ENCODE data around the gene FER1L5. TPM values are rescaled to one million over a fixed set of nuclear protein-coding genes. Genes with fewer than 3 reads are reported as not detected.

The FER1L5 gene
- total and polyA plus RNA-seq, 9 of the 15 experiments (the other 6 are each of a cell fraction or from before 2014, with no cell fraction given), result 0.01 TPM; not detected in 6

GRCh38 chr2:96753661-96754282 lies 111.2 kb downstream of the FER1L5 start:
- ATAC-seq (no peak), DNase-seq (ENCODE audit: extremely low read depth in 1 of 4, low spot score in 3 of 4) (no peak), FAIRE-seq (no peak)
- no peak overlapping the region for H3K4me2 ChIP-seq (ENCODE audit: insufficient read depth, low read length)
- H2AFZ ChIP-seq (ENCODE audit: low read depth, low read length), result no peak overlapping the region
- H3K9me1 ChIP-seq (ENCODE audit: control insufficient read depth, insufficient read depth, low read length), result no peaks in the 10 kb centered on the region
- in situ Hi-C loops (cut with MboI), result no loop called here
- CTCF ChIA-PET (ENCODE audit: low intra/inter-chr PET ratio), result no interaction called here
- TF ChIP-seq MTA2 (IDR thresholded peaks at IDR 0.05; ENCODE audit: low read depth) (no peak), POLR3G (IDR thresholded peaks at IDR 0.05; ENCODE audit: extremely low read depth, insufficient read length, insufficient replicate concordance) (no peak)
- no peaks in the 10 kb centered on the region for H3K9me3 ChIP-seq (replicated peaks; ENCODE audit: control insufficient read depth, insufficient read depth, low read depth, low read length)
- POLR2A ChIA-PET, result no interaction called here
- H3K36me3 ChIP-seq (ENCODE audit: control insufficient read depth, insufficient read depth, low read length), result no peaks in the 10 kb centered on the region
- H3K27me3 ChIP-seq (ENCODE audit: control insufficient read depth in 2 of 2, insufficient read depth in 2 of 2, low read length in 2 of 2), result 0 out of 5 replicates have a peak, but pooled peaks cover 0 to 4% of the 10 kb centered on the region in 2 experiments
- no peaks in the 10 kb centered on the region for H4K20me1 ChIP-seq (replicated peaks; ENCODE audit: control insufficient read depth, insufficient read depth, low read length)
- H3K4me3 ChIP-seq, result no peak overlapping the region
- no peaks in the 10 kb centered on the region for H3K79me2 ChIP-seq (ENCODE audit: control insufficient read depth, insufficient read depth, low read length)
- intact Hi-C loops (cut with micrococcal nuclease), result no loop called here
- H3K9ac ChIP-seq (ENCODE audit: insufficient read depth in 1 of 2, low read depth in 2 of 2, low read length in 2 of 2), result no peak overlapping the region
- BruUV-seq (replicated peaks), result no TSS peak
- H3K27ac ChIP-seq (ENCODE audit: extremely low read depth, low read depth, low read length), result no peak overlapping the region
- peaks cover 0 to 5% of the 10 kb centered on the region in 2 experiments; a peak in 1 of 5 replicates for H3K4me1 ChIP-seq (replicated peaks in 1 of 2; ENCODE audit: control insufficient read depth in 2 of 2, insufficient read depth in 2 of 2, low read length in 2 of 2)
- 13% methylated on average over 6 of the region's 7 CpGs for WGBS (ENCODE audit: insufficient coverage, low coverage, missing lambda C conversion rate)

DNA sequence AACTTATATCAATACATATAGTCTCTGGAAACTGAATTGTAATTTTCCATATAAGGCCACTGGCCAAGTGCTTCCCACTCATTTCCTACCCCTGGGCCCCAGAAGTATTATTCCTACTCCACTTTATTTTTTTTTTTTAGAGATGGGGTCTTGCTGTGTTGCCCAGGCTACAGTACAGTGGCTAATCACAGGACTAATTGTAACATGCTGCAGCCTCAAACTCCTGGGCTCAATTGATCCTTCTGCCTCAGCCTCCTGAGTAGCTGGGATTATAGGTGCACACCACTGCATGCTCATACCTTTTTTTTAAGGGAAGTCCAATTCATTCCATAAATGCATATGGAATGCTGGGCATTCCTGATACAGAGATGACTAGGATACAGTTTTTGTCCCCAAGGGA lies 111.8 kb downstream of the FER1L5 start:
- DNase-seq (ENCODE audit: extremely low read depth in 1 of 4, low spot score in 3 of 4) (no peak), ATAC-seq (no peak), FAIRE-seq (no peak)
- Histone ChIP-seq H3K79me2 (ENCODE audit: control insufficient read depth, insufficient read depth, low read length) (no peaks in the 10 kb centered on the region), H3K36me3 (ENCODE audit: control insufficient read depth, insufficient read depth, low read length) (no peaks in the 10 kb centered on the region), H3K27me3 (ENCODE audit: control insufficient read depth in 2 of 2, insufficient read depth in 2 of 2, low read length in 2 of 2) (0 out of 5 replicates have a peak, but pooled peaks cover 0 to 4% of the 10 kb centered on the region in 2 experiments), H2AFZ (ENCODE audit: low read depth, low read length) (no peak overlapping the region), H3K4me2 (ENCODE audit: insufficient read depth, low read length) (no peak overlapping the region), H3K4me3 (no peak overlapping the region), H3K9me3 (replicated peaks; ENCODE audit: control insufficient read depth, insufficient read depth, low read depth, low read length) (no peaks in the 10 kb centered on the region), H3K4me1 (replicated peaks in 1 of 2; ENCODE audit: control insufficient read depth in 2 of 2, insufficient read depth in 2 of 2, low read length in 2 of 2) (peaks cover 0 to 7% of the 10 kb centered on the region in 2 experiments; a peak in 1 of 5 replicates), H3K9me1 (ENCODE audit: control insufficient read depth, insufficient read depth, low read length) (no peaks in the 10 kb centered on the region), H3K27ac (ENCODE audit: extremely low read depth, low read depth, low read length) (no peak overlapping the region), H3K9ac (ENCODE audit: insufficient read depth in 1 of 2, low read depth in 2 of 2, low read length in 2 of 2) (no peak overlapping the region), H4K20me1 (replicated peaks; ENCODE audit: control insufficient read depth, insufficient read depth, low read length) (no peaks in the 10 kb centered on the region)
- BruUV-seq (replicated peaks), result no TSS peak
- intact Hi-C loops (cut with micrococcal nuclease), result no loop called here
- POLR2A ChIA-PET, result no interaction called here
- in situ Hi-C loops (cut with MboI), result no loop called here
- CTCF ChIA-PET (ENCODE audit: low intra/inter-chr PET ratio), result no interaction called here
- no peak for TF ChIP-seq MECOM (CRISPR knock-in tag; IDR thresholded peaks at IDR 0.05)
- no peak for TF ChIP-seq GTF2E2 (tag; IDR thresholded peaks at IDR 0.05)
- TF ChIP-seq TOE1 (IDR thresholded peaks at IDR 0.05; ENCODE audit: borderline replicate concordance), result no peak
- no peak for TF ChIP-seq TOE1 (CRISPR knock-in tag; IDR thresholded peaks at IDR 0.05; ENCODE audit: borderline replicate concordance, low read depth)
- TF ChIP-seq ZNF121 (CRISPR knock-in tag; conservative IDR thresholded peaks at IDR 0.05), result peak; percentile 71
- no peak for TF ChIP-seq TGIF2 (CRISPR knock-in tag; IDR thresholded peaks at IDR 0.05)
- TF ChIP-seq KHSRP (IDR thresholded peaks at IDR 0.05), result no peak
- TF ChIP-seq MAZ (CRISPR knock-in tag; conservative IDR thresholded peaks at IDR 0.05 in 1 of 2, IDR thresholded peaks at IDR 0.05 in 1 of 2), result no peak
- peak; percentile 38 for TF ChIP-seq RBM25 (IDR thresholded peaks at IDR 0.05; ENCODE audit: low read depth, low read length, severe bottlenecking)
- no peak for TF ChIP-seq DNMT1 (IDR thresholded peaks at IDR 0.05)
